PFSK-1 (cell line): ENCODE results near the gene TAOK3.
A peak's percentile ranks its signal among the peaks of the same experiment; 100 is the strongest.

ENCODE experiments used
- FOXP2 ChIP-seq: optimal IDR thresholded peaks from 2 replicates; pipeline ENCODE3; 2011; ENCODE audit warnings: borderline replicate concordance, control low read depth, inconsistent platforms; ENCODE audit not compliant: insufficient read depth; ENCODE audit errors: extremely low read length, extremely low read depth
- POLR2AphosphoS5 ChIP-seq: IDR thresholded peaks from 2 replicates; pipeline ENCODE4 v1.6.1; 2012; ENCODE audit warnings: low read depth, mild to moderate bottlenecking, control low read depth, low read length, moderate library complexity
- SIN3A ChIP-seq: IDR thresholded peaks from 2 replicates; pipeline ENCODE4 v1.6.1; 2012; ENCODE audit warnings: mild to moderate bottlenecking, low read length, moderate library complexity, borderline replicate concordance; ENCODE audit not compliant: insufficient read depth
- TAF1 ChIP-seq: IDR thresholded peaks from 2 replicates; pipeline ENCODE4 v1.6.1; 2012; ENCODE audit warnings: low read length, control low read depth, borderline replicate concordance; ENCODE audit not compliant: insufficient read depth
- TF ChIP-seq, protein P1 (sequence below), 2 experiments: IDR thresholded peaks; 2 replicates each; pipeline versions ENCODE4 v1.6.1 to v1.8.0; 2011 to 2012; ENCODE audit warnings: low read depth in 2 of 2, low read length in 2 of 2, control low read depth in 1 of 2, inconsistent platforms in 1 of 2, mild to moderate bottlenecking in 1 of 2, moderate library complexity in 1 of 2; ENCODE audit not compliant: insufficient read depth in 1 of 2

Gene TAOK3

DNA sequence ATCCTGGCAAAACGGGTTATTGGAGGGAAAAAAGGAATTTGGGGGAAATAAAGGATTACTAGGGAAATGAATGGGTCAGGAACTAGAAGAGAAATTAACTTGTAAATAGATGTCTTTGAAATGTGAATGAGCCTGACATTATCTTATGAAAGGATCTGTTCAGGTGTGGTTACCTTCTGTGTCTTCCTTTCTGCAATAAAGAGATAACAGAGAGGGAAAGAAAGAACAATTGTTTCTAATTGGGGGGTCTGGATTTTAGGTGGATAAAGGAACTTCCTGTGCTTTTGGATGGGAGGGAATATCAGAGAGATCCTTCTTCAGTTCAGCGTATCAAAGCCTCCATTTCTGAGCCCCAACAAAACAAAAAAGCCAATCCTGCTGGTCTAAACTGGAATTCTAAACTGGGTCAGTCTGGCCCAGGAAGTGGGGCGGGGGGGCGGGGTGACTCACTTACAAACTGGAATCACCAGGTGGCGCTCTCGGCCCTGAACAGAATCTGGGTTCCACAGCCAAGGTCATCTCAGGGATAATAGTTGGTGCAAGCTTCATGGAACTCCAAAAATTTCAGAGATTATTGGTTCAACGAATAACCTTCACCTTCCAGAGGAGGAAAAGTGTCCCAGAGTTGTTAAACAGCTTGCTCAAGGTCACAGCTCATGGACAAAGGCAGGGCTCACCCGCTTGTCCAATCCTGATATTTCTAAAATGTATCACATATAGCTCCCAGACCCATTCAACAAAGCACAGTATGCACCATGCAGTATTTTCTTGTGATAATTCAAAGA, 251.9 kb downstream of the TAOK3 start:
- TF ChIP-seq, protein P1, sequence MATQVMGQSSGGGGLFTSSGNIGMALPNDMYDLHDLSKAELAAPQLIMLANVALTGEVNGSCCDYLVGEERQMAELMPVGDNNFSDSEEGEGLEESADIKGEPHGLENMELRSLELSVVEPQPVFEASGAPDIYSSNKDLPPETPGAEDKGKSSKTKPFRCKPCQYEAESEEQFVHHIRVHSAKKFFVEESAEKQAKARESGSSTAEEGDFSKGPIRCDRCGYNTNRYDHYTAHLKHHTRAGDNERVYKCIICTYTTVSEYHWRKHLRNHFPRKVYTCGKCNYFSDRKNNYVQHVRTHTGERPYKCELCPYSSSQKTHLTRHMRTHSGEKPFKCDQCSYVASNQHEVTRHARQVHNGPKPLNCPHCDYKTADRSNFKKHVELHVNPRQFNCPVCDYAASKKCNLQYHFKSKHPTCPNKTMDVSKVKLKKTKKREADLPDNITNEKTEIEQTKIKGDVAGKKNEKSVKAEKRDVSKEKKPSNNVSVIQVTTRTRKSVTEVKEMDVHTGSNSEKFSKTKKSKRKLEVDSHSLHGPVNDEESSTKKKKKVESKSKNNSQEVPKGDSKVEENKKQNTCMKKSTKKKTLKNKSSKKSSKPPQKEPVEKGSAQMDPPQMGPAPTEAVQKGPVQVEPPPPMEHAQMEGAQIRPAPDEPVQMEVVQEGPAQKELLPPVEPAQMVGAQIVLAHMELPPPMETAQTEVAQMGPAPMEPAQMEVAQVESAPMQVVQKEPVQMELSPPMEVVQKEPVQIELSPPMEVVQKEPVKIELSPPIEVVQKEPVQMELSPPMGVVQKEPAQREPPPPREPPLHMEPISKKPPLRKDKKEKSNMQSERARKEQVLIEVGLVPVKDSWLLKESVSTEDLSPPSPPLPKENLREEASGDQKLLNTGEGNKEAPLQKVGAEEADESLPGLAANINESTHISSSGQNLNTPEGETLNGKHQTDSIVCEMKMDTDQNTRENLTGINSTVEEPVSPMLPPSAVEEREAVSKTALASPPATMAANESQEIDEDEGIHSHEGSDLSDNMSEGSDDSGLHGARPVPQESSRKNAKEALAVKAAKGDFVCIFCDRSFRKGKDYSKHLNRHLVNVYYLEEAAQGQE (IDR thresholded peaks at IDR 0.05; ENCODE audit: insufficient read depth in 1 of 2, low read depth in 2 of 2, low read length in 2 of 2): no peak
- TF ChIP-seq POLR2AphosphoS5 (no peak), FOXP2 (no peak), SIN3A (no peak)

DNA sequence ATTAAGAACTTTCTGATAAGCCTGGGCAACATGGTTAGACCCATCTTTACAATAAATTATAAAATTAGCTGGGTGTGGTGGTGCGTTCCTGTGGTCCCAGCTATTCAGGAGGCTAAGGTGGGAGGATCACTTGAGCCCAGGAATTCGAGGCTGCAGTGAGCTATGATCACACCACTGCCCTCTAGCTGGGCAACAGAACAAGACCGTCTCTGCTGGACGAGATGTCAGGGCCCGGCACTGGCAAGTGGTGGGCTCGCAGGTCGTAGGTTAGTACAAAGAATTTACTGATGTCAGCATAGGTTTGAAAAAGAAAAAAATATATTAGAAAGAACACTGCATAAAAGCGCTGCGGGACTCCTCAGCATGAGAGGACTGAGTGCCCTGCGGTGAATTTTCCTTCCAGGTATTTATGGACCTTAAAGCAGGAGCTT, 253.2 kb downstream of the TAOK3 start:
- TF ChIP-seq FOXP2 (no peak), TAF1 (no peak), POLR2AphosphoS5 (no peak), SIN3A (no peak)
- TF ChIP-seq, protein P1 (IDR thresholded peaks at IDR 0.05; ENCODE audit: insufficient read depth in 1 of 2, low read depth in 2 of 2, low read length in 2 of 2): no peak

DNA sequence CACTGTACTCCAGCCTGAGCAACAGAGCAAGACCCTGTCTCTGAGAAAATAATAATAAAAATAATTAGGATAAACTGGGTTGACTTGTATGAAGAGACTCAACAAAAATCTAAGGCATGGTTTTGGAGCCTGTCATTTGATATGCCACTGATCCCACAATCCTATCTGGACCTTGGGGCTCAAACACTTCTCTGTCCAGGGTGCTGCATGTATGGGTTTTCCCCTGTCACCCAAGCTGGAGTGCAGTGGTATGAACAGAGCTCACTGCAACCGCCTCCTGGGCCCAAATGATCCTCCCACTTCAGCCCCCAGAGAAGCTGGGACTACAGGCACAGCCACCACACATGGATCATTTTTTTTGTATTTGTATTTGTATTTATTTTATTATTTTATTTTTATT, 263.6 kb downstream of the TAOK3 start:
- TF ChIP-seq FOXP2 (no peak), POLR2AphosphoS5 (no peak)
- TF ChIP-seq, protein P1 (IDR thresholded peaks at IDR 0.05; ENCODE audit: insufficient read depth in 1 of 2, low read depth in 2 of 2, low read length in 2 of 2): peak; percentile 22 to 81; a peak in 2 of 4 replicates

DNA sequence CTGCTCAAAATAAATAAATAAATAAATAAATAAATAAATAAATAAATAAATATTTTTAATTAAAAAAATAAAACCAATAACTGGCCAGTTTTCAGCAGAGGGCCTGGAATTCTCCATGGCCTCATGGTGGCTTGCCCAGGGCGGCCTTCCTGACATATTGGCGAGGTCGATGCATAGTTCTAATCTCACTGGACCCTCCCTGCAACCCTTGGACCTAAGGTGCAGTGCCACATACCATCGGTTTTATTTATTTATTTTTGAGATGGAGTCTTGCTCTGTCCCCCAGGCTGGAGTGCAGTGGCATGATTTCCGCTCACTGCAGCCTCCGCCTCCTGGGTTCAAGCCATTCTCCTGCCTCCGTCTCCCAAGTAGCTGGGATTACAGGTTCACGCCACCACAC, 265.0 kb downstream of the TAOK3 start:
- no peak for TF ChIP-seq FOXP2
- TF ChIP-seq, protein P1 (IDR thresholded peaks at IDR 0.05; ENCODE audit: insufficient read depth in 1 of 2, low read depth in 2 of 2, low read length in 2 of 2): no peak
- TF ChIP-seq TAF1: no peak
- no peak for TF ChIP-seq SIN3A
- TF ChIP-seq POLR2AphosphoS5: no peak
